OCI-LY1 (cell line): ENCODE data around the gene PMVK.

ENCODE experiments used
- H2AFZ ChIP-seq: fragments of 200-600 bp; sonication (generic), shearing (Covaris generic); 2 replicates; pipeline ENCODE4 v1.6.0; 2014; ENCODE audit warnings: antibody characterized with exemption, mild to moderate bottlenecking, low read length
- H3F3A ChIP-seq: fragments of 200-600 bp; sonication (generic), shearing (Covaris generic); 2 replicates; pipeline ENCODE4 v1.6.0; 2014; ENCODE audit warnings: mild to moderate bottlenecking, antibody characterized with exemption, low read length, moderate library complexity; ENCODE audit not compliant: insufficient read depth
- H3K27ac ChIP-seq: fragments of 200-600 bp; sonication (generic); 2 replicates; pipeline ENCODE4 v1.5.1; 2014; ENCODE audit warnings: low read length, mixed run types, mild to moderate bottlenecking, low read depth; ENCODE audit not compliant: poor library complexity, severe bottlenecking
- H3K27me3 ChIP-seq: fragments of 200-600 bp; sonication (generic); 2 replicates; pipeline ENCODE4 v1.6.0; 2014; ENCODE audit warnings: antibody characterized with exemption, mild to moderate bottlenecking, low read length, moderate library complexity; ENCODE audit not compliant: insufficient read depth
- H3K36me3 ChIP-seq: fragments of 200-600 bp; sonication (generic); 2 replicates; pipeline ENCODE4 v1.6.1; 2014; ENCODE audit warnings: mild to moderate bottlenecking, antibody characterized with exemption, low read length, moderate library complexity, mixed read lengths; ENCODE audit not compliant: insufficient read depth
- H3K4me1 ChIP-seq: fragments of 200-600 bp; sonication (generic); 2 replicates; pipeline ENCODE4 v1.5.1; 2014; ENCODE audit warnings: mild to moderate bottlenecking, low read length, moderate library complexity; ENCODE audit not compliant: insufficient read depth, severe bottlenecking
- H3K4me2 ChIP-seq: fragments of 200-600 bp; sonication (generic), shearing (Covaris generic); 2 replicates; pipeline ENCODE4 v1.6.1; 2014; ENCODE audit warnings: low read length
- H3K4me3 ChIP-seq: fragments of 200-600 bp; sonication (generic); 2 replicates; pipeline ENCODE4 v1.5.1; 2014; ENCODE audit warnings: low read length, low read depth, mild to moderate bottlenecking, mixed read lengths; ENCODE audit not compliant: poor library complexity, severe bottlenecking
- H3K79me2 ChIP-seq: fragments of 200-600 bp; shearing (Covaris generic); 2 replicates; pipeline ENCODE4 v1.6.1; 2016; ENCODE audit warnings: mixed run types, low read length, mixed read lengths; ENCODE audit not compliant: insufficient read depth
- H3K9ac ChIP-seq: fragments of 200-600 bp; sonication (generic), shearing (Covaris generic); 2 replicates; pipeline ENCODE4 v1.6.1; 2014; ENCODE audit warnings: mild to moderate bottlenecking, low read length, mixed read lengths
- H3K9me2 ChIP-seq: fragments of 200-600 bp; sonication (generic), shearing (Covaris generic); 2 replicates; pipeline ENCODE4 v1.6.1; 2014; ENCODE audit warnings: low read depth, mild to moderate bottlenecking, low read length, mixed read lengths
- H3K9me3 ChIP-seq: fragments of 200-600 bp; shearing (Covaris generic); 2 replicates; pipeline ENCODE4 v1.6.1; 2014; ENCODE audit warnings: low read length, mixed read lengths
- H4K20me1 ChIP-seq: fragments of 200-600 bp; sonication (generic), shearing (Covaris generic); 2 replicates; pipeline ENCODE4 v1.6.0; 2016; ENCODE audit warnings: mild to moderate bottlenecking, low read length; ENCODE audit not compliant: insufficient read depth
- CTCF ChIP-seq: fragments of 200-600 bp; sonication (generic), shearing (Covaris generic); IDR thresholded peaks from 2 replicates; pipeline ENCODE4 v1.5.1; 2017; ENCODE audit warnings: mild to moderate bottlenecking, antibody characterized with exemption, low read length, moderate library complexity, mixed read lengths
- EZH2 ChIP-seq: fragments of 200-600 bp; sonication (generic), shearing (Covaris generic); IDR thresholded peaks from 2 replicates; pipeline ENCODE4 v1.8.0; 2017; ENCODE audit warnings: borderline replicate concordance, mixed run types, mild to moderate bottlenecking, antibody characterized with exemption, low read length, moderate library complexity, mixed read lengths

The PMVK gene

GRCh38 chr1:154899041-154899440 is 37.5 kb downstream of the PMVK start:
- no peak overlapping the region for H2AFZ ChIP-seq
- H3K27ac ChIP-seq = no peak overlapping the region
- no peaks in the 10 kb centered on the region for H3K36me3 ChIP-seq
- H4K20me1 ChIP-seq = no peaks in the 10 kb centered on the region
- H3F3A ChIP-seq = no peaks in the 10 kb centered on the region
- H3K27me3 ChIP-seq = peaks cover 12% of the 10 kb centered on the region; the same call in 1 of the 2 replicates
- no peak overlapping the region for H3K4me2 ChIP-seq
- TF ChIP-seq EZH2 (no peak), CTCF (no peak)
- H3K9me3 ChIP-seq = no peaks in the 10 kb centered on the region
- H3K9ac ChIP-seq = no peak overlapping the region
- no peak overlapping the region for H3K4me3 ChIP-seq
- H3K4me1 ChIP-seq = no peaks in the 10 kb centered on the region
- no peaks in the 10 kb centered on the region for H3K9me2 ChIP-seq
- no peaks in the 10 kb centered on the region for H3K79me2 ChIP-seq

GRCh38 chr1:154896771-154897286 is 39.7 kb downstream of the PMVK start:
- Histone ChIP-seq H3K9ac (no peak overlapping the region), H3K4me3 (no peak overlapping the region), H3K9me3 (no peaks in the 10 kb centered on the region), H4K20me1 (no peaks in the 10 kb centered on the region), H3K27me3 (peaks cover 12% of the 10 kb centered on the region; the same call in 1 of the 2 replicates), H3K4me2 (no peak overlapping the region), H3K9me2 (no peaks in the 10 kb centered on the region), H3K36me3 (no peaks in the 10 kb centered on the region; the same call in 1 of the 2 replicates), H2AFZ (no peak overlapping the region), H3K27ac (no peak overlapping the region), H3F3A (no peaks in the 10 kb centered on the region), H3K4me1 (no peaks in the 10 kb centered on the region), H3K79me2 (no peaks in the 10 kb centered on the region)
- TF ChIP-seq EZH2 = no peak
- TF ChIP-seq CTCF = no peak

- Histone ChIP-seq H3K9me2 (no peaks in the 10 kb centered on the region), H3K79me2 (no peaks in the 10 kb centered on the region), H2AFZ (no peak overlapping the region), H3K36me3 (no peaks in the 10 kb centered on the region; the same call in 1 of the 2 replicates), H3K4me2 (no peak overlapping the region), H3K4me3 (no peak overlapping the region), H3K4me1 (no peaks in the 10 kb centered on the region), H3F3A (no peaks in the 10 kb centered on the region), H3K27me3 (peaks cover 12% of the 10 kb centered on the region; the same call in 1 of the 2 replicates), H3K27ac (no peak overlapping the region), H3K9ac (no peak overlapping the region), H4K20me1 (no peaks in the 10 kb centered on the region), H3K9me3 (no peaks in the 10 kb centered on the region)
- TF ChIP-seq CTCF (no peak), EZH2 (no peak)
Measured at GRCh38 chr1:154895798-154896197, 40.7 kb downstream of the PMVK start.
